DMS153 treated with DMSO at 0.1 percent for 48 hours (cell line): ENCODE data around the gene PHF13.
"Not testable (repeated sequence)": the region's sequence is repeated elsewhere in the genome, so short reads cannot be mapped to it uniquely, and the experiment has no call there.

Source experiments
- DNase-seq: peaks from one replicate; lab custom pipeline; 2025; ENCODE audit not compliant: unreplicated experiment; lab: John Stamatoyannopoulos, UW

Gene PHF13

GRCh38 chr1:6627031-6627430, 13.5 kb downstream of the PHF13 start:
- DNase-seq: no peak

DNA sequence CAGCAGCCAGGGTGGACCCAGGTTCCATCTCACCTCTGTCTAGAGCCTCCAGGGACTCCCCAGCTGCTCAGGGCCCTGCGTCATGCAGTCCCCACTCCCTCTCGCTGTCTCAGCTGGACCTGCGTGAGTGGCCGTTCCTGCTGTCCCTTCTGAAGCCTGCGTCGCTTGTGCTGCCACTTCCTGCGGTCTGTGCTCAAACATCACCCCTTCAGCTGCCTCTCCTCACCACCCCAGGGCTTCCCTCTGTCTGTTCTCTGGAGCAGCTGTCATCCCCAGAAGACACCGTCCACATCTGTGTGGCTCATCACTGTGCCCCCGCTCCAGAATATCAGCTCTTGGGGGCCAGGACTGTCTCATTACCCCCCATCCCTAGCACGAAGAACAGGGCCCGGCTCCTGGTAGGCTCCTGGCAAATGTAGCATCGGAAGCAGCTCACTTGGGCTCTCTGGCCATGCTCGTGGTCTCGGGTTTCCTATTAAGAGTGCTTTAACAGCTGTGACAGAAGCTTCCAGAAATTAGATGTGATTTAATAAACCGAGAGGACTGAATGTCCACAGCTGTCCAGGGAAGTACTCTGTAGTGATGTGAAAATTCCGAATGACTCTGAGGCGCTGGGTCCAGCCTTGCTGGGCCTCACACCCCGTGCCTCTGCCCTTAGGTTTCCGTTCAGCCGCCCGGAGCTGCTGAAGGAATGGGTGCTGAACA, 14.5 kb downstream of the PHF13 start:
- DNase-seq: no peak

DNA sequence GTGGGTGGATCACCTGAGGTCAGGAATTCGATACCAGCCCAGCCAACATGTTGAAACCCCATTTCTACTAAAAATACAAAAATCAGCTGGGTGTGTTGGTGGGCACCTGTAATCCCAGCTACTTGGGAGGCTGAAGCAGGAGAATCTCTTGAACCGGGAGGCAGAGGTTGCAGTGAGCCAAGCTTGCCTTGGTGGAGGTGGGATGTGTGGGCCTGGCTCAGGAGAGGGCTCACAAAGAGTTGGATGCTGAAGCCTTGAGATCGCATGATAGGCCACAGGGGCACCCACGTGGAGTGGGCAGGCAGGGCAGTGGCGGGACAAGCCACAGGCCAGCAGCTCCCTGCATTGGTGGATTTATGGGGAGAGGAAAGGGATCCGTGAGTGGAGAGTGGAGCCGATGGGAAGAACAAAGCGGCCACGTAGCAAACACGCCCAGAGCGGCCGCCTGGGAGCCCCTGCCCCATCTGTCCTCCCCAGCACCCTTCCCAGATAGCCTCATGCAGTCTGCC, 15.5 kb downstream of the PHF13 start:
- no peak for DNase-seq

DNA sequence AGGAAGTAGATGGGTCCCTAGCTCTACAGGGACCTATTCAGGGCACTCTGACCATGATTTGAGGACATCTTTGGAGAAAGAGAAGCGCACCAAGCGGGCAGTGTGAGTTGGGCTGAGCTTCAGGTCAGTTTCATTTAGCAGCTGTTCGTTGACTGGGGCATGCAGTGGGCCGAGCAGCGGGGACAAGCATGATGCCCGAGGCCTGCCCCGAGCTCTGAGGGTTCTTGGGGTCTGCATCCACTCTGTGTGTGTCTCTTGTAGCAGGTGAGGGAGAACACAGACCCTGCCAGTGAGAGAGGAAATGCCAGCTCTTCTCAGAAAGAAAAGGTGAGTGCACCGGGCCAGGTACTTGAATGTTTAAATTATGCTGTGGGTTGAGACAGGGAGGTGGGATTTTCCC, 16.5 kb downstream of the PHF13 start:
- DNase-seq: no peak

DNA sequence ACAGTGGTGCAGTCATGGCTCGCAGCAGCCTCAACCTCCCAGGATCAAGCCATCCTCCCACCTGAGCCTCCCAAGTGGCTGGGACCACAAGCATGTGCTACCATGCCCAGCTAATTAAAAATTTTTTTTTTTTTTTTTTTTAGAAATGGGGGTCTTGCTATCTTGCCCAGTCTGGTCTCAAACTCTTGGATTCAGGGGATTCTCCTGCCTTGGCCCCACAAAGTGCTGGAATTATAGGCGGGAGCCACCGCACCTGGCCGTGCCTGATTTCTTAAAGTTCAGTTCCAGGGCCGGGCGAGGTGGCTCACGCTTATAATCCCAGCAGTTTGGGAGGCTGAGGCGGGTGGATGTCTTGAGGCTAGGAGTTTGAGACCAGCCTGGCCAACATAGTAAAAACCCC, 17.5 kb downstream of the PHF13 start:
- no peak for DNase-seq

GRCh38 chr1:6632588-6633514, 19.3 kb downstream of the PHF13 start:
- no peak for DNase-seq

GRCh38 chr1:6634371-6635052, 21.0 kb downstream of the PHF13 start:
- DNase-seq: no peak

DNA sequence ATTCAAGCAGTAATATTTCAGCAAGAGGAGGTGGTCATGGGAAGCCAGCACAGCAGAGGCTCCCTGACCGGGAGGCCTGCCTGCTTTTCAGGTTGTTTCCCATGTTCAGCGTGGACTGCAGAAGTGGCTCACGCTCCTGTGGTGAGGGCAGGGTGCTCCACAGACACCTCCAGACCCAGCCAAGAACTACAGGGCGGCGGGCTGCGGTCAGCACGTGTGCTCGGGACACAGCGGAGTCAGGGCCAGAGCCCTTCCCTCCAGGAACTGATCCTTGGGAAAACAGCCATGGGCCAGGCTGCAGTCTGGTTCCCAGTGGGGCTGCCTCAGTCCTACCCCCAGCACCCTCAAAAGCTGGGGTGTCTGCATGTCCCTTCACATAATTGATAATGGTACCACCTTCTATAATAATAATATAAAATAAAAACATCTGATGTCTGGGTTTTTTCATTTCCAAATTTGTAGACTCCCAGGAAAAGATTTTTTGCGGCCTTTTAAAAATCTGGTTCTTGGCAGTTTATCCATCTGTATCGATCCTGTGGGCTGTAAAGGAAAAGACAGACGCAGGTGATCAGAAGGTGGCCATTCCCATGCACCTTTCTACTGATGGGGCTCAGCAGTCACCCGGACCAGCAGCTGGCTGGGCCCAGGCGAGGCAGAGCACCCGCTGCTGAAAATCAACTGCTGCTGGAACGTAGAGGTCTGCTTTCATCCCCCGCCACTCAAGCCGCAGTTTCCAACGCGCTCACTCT, 21.8 kb downstream of the PHF13 start:
- no peak for DNase-seq

DNA sequence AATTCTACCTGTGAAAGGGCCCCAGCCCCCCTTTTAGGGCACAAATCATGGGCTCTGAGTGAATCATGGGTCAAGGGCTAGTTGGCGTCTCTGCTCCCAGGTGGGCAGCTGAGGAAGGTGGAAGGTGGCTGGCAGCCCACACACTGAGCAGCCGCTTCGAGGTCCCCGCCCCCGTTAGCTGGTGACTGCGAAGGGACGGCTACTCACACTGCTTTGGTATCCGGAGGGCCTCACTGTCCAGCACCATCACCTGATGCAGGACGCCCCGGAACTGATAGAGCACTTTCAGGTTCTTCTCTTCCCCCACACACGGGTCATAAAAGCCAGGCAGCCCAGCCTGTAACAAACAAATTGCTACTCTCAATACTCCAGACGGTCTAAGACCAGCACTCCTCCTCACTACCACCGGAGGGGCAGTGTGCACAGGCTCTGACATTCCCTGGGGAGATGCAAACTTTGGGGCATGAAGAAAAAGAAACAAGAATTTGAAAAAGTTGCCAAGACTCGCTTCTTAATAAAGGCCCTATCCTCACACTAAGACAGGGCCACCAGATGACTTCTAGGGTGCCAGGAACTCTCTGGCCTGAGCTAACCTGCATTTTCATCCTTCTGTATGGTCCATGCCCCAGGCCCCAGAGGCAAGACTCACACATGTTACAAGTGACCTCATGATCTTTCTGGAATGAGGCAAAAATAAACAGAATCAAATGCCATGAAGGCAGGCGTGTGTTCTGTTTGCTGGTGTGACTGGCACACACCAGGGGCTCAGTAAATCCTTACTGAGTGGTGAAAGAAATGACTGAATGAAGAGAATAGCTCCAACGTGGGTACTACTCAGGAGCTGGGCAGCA, 22.6 kb downstream of the PHF13 start:
- no peak for DNase-seq

DNA sequence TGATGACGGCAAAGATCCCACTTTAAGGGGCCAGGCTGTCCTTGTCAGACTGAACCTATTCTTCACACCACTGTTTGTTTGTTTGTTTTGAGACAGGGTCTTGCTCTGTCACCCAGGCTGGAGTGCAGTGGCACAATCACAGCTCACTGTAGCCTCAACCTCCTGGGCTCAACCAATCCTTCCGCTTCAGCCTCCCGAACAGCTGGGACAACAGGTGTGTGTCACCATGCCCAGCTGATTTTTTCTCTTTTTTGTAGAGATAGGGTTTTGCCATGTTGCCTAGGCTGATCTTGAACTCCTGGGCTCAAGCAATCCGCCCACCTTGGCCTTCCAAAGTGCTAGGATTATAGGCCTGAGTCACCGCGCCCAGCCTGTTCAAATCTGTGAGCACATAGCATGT, 23.2 kb downstream of the PHF13 start:
- not testable (repeated sequence) for DNase-seq

GRCh38 chr1:6637770-6638169, 24.2 kb downstream of the PHF13 start:
- DNase-seq: no peak

- DNase-seq: no peak
Observed at GRCh38 chr1:6638226-6638625, 24.7 kb downstream of the PHF13 start.

GRCh38 chr1:6640867-6641266, 27.3 kb downstream of the PHF13 start:
- DNase-seq: not testable (repeated sequence)

- no peak for DNase-seq
Observed at GRCh38 chr1:6645018-6645417, 31.5 kb downstream of the PHF13 start.

DNA sequence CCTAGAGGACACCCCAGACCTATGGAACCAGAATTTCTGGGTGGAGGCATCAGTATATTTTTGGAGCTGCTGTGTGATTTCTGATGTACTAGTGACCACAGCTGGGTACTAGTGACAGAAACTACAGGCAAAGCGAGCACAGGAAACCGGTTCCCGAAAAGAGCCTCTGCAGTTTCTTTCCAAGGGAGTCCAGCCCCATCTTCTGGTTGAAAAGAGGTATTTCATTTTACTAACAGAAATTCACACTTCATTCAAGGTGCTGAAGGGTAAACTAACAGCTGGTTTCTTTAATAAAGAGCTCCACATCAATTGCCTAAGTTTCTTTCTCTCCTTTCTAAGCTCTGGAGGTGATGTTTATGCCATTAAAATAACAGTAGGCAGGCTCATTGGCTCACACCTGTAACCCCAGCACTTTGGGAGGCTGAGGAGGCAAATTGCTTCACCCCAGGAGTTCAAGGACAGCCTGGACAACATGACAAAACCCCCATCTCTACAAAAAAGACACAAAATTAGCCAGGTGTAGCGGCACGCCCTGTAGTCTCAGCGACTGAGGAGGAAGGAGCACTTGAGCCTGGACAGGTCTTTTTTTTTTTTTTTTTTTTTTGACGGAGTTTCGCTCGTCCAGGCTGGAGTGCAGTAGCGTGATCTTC, 33.1 kb downstream of the PHF13 start:
- peak; percentile 52 for DNase-seq

GRCh38 chr1:6648556-6648955, 35.0 kb downstream of the PHF13 start:
- no peak for DNase-seq

GRCh38 chr1:6651909-6652308, 38.4 kb downstream of the PHF13 start:
- DNase-seq: no peak

- DNase-seq: no peak
Observed at GRCh38 chr1:6652986-6653385, 39.5 kb downstream of the PHF13 start.
